GM12878 (cell line): ENCODE measurements around the gene FERMT3. TPM values are rescaled to one million over a fixed set of nuclear protein-coding genes. Genes with fewer than 3 reads are reported as not detected.

Experiments used
- CEBPB ChIP-seq, 2 experiments: fragments of 150-350 bp in 1 of 2; IDR thresholded peaks; 2 replicates each; pipeline ENCODE4 v1.6.1; 2012 to 2014; ENCODE audit warnings: low read depth in 2 of 2, low read length in 2 of 2, borderline replicate concordance in 1 of 2, inconsistent platforms in 1 of 2
- CUX1 ChIP-seq: IDR thresholded peaks from 2 replicates; pipeline ENCODE4 v1.6.1; 2012; ENCODE audit warnings: improper control_type of control experiment, low read depth, low read length; ENCODE audit not compliant: insufficient replicate concordance
- E4F1 ChIP-seq: fragments of 450-650 bp; IDR thresholded peaks from 2 replicates; pipeline ENCODE4 v1.6.1; 2018; ENCODE audit warnings: borderline replicate concordance, mild to moderate bottlenecking; ENCODE audit not compliant: partially characterized antibody
- EED ChIP-seq: sonication (generic); IDR thresholded peaks from 2 replicates; pipeline ENCODE4 v1.6.1; 2016; ENCODE audit warnings: antibody characterized with exemption, low read depth
- ELK1 ChIP-seq: IDR thresholded peaks from 2 replicates; pipeline ENCODE4 v1.6.1; 2012; ENCODE audit warnings: low read depth, low read length, improper control_type of control experiment
- JUNB ChIP-seq: IDR thresholded peaks from 2 replicates; pipeline ENCODE4 v1.6.1; 2016; ENCODE audit warnings: antibody characterized with exemption, mild to moderate bottlenecking
- NBN ChIP-seq: fragments of 450-650 bp; IDR thresholded peaks from 2 replicates; pipeline ENCODE4 v1.6.1; 2016
- NRF1 ChIP-seq: conservative IDR thresholded peaks from 2 replicates; pipeline ENCODE4 v1.6.1; 2011; ENCODE audit warnings: mild to moderate bottlenecking, low read depth, low read length, improper control_type of control experiment
- RB1 ChIP-seq: fragments of 450-650 bp; formaldehyde crosslinking; IDR thresholded peaks from 2 replicates; pipeline ENCODE4 v1.6.1; 2017; ENCODE audit warnings: mild to moderate bottlenecking, borderline replicate concordance
- RFX5 ChIP-seq: IDR thresholded peaks from 2 replicates; pipeline ENCODE4 v1.6.1; 2011; ENCODE audit warnings: low read depth, low read length, improper control_type of control experiment
- SIX5 ChIP-seq: IDR thresholded peaks from 2 replicates; pipeline ENCODE4 v1.6.1; 2011; ENCODE audit warnings: mild to moderate bottlenecking, low read depth, low read length, moderate library complexity; ENCODE audit not compliant: severe bottlenecking
- SMARCA5 ChIP-seq: fragments of 450-650 bp; IDR thresholded peaks from 2 replicates; pipeline ENCODE4 v1.6.1; 2017; ENCODE audit warnings: mild to moderate bottlenecking
- TCF3 ChIP-seq: IDR thresholded peaks from 2 replicates; pipeline ENCODE4 v1.6.1; 2012; ENCODE audit warnings: low read depth, mild to moderate bottlenecking, low read length, borderline replicate concordance; ENCODE audit not compliant: insufficient read depth
- ZNF207 ChIP-seq: fragments of 450-650 bp; IDR thresholded peaks from 2 replicates; pipeline ENCODE4 v1.6.1; 2014; ENCODE audit warnings: antibody characterized with exemption, mild to moderate bottlenecking, borderline replicate concordance
- ZNF24 ChIP-seq: fragments of 450-650 bp; IDR thresholded peaks from 2 replicates; pipeline ENCODE4 v1.6.1; 2017; ENCODE audit warnings: antibody characterized with exemption, mild to moderate bottlenecking
- ZNF687 ChIP-seq: fragments of 450-650 bp; IDR thresholded peaks from 2 replicates; pipeline ENCODE4 v1.6.1; 2017; ENCODE audit warnings: mild to moderate bottlenecking, moderate library complexity
- polyA plus RNA-seq, 11 experiments: library from polyadenylated mRNA; depleted of rRNA in 4 of 11; unstranded in 6 of 11; stranded (reverse) in 5 of 11; fragments of >200 nt; fragmentation: Nextera tagmentation in 4 of 11; fragmentation: Illumina TruSeq in 1 of 11; extraction: Ambion mirVana in 4 of 11; extraction: Trizol in 1 of 11; gene quantifications; 1 replicate in 1 of 11; 2 replicates in 10 of 11; pipeline versions ENCODE4 v1.2.1 to v1.2.3, GENCODE V29; 2011 to 2016; ENCODE audit warnings: inconsistent platforms in 2 of 11, missing spikeins in 2 of 11, low read depth in 1 of 11
- total RNA-seq, 4 experiments: library from RNA; depleted of rRNA in 3 of 4; stranded (reverse); fragments of >200 nt in 3 of 4; fragmentation: Illumina TruSeq in 1 of 4; extraction: Trizol in 1 of 4; gene quantifications; 2 replicates each; pipeline versions ENCODE4 v1.2.1 to v1.2.3, GENCODE V29; 2013 to 2021

The FERMT3 gene
- total and polyA plus RNA-seq, 10 of the 15 experiments (the other 5 are each of a cell fraction or from before 2014, with no cell fraction given) = 2.0 to 211 (median 114) TPM

GRCh38 chr11:64225608-64226506, 19.3 kb downstream of the FERMT3 start, which contains the start of the genes NUDT22 and TRPT1 (continued):
- TF ChIP-seq E4F1 (peak; percentile 14), SIX5 (no peak), ZNF687 (peak; percentile 49; the same call in 1 of the 2 replicates), ZNF207 (no peak), SMARCA5 (peak; percentile 78), CUX1 (no peak), RB1 (peak; percentile 53; the same call in 1 of the 2 replicates), NBN (no peak), CEBPB (IDR thresholded peaks at IDR 0.05; ENCODE audit: borderline replicate concordance in 1 of 2, low read depth in 2 of 2, low read length in 2 of 2) (no peak), ZNF24 (no peak), RFX5 (no peak), NRF1 (no peak), TCF3 (no peak), EED (peak; percentile 43; the same call in 1 of the 2 replicates), JUNB (no peak), ELK1 (peak; percentile 71; the same call in 1 of the 2 replicates)
